Measurements from ENCODE around the gene NPFFR1.

The NPFFR1 gene

GRCh38 chr10:70302292-70302691, 18.5 kb upstream of the NPFFR1 start:
- TF ChIP-seq FOXP2 (optimal IDR thresholded peaks at IDR 0.05; ENCODE audit: borderline replicate concordance, extremely low read depth, extremely low read length, insufficient read depth) (no peak), REST (IDR thresholded peaks at IDR 0.05; ENCODE audit: insufficient read depth in 1 of 2, low read depth in 2 of 2, low read length in 2 of 2) (no peak), SIN3A (IDR thresholded peaks at IDR 0.05; ENCODE audit: borderline replicate concordance, insufficient read depth, low read length) (no peak), POLR2AphosphoS5 (IDR thresholded peaks at IDR 0.05; ENCODE audit: low read depth, low read length) (no peak), TAF1 (IDR thresholded peaks at IDR 0.05; ENCODE audit: borderline replicate concordance, insufficient read depth, low read length) (no peak)

- TF ChIP-seq FOXP2 (optimal IDR thresholded peaks at IDR 0.05; ENCODE audit: borderline replicate concordance, extremely low read depth, extremely low read length, insufficient read depth) (no peak), SIN3A (IDR thresholded peaks at IDR 0.05; ENCODE audit: borderline replicate concordance, insufficient read depth, low read length) (no peak), TAF1 (IDR thresholded peaks at IDR 0.05; ENCODE audit: borderline replicate concordance, insufficient read depth, low read length) (no peak), REST (IDR thresholded peaks at IDR 0.05; ENCODE audit: insufficient read depth in 1 of 2, low read depth in 2 of 2, low read length in 2 of 2) (no peak), POLR2AphosphoS5 (IDR thresholded peaks at IDR 0.05; ENCODE audit: low read depth, low read length) (no peak)
These were observed 17.2 kb upstream of the NPFFR1 start for GRCh38 chr10:70300908-70301597.

- TF ChIP-seq TAF1 (IDR thresholded peaks at IDR 0.05; ENCODE audit: borderline replicate concordance, insufficient read depth, low read length), result no peak
- TF ChIP-seq REST (IDR thresholded peaks at IDR 0.05; ENCODE audit: insufficient read depth in 1 of 2, low read depth in 2 of 2, low read length in 2 of 2), result no peak
- TF ChIP-seq POLR2AphosphoS5 (IDR thresholded peaks at IDR 0.05; ENCODE audit: low read depth, low read length), result no peak
- TF ChIP-seq FOXP2 (optimal IDR thresholded peaks at IDR 0.05; ENCODE audit: borderline replicate concordance, extremely low read depth, extremely low read length, insufficient read depth), result no peak
- TF ChIP-seq SIN3A (IDR thresholded peaks at IDR 0.05; ENCODE audit: borderline replicate concordance, insufficient read depth, low read length), result no peak
These were observed 16.7 kb upstream of the NPFFR1 start for GRCh38 chr10:70300461-70300860.

- TF ChIP-seq POLR2AphosphoS5 (IDR thresholded peaks at IDR 0.05; ENCODE audit: low read depth, low read length) (no peak), TAF1 (IDR thresholded peaks at IDR 0.05; ENCODE audit: borderline replicate concordance, insufficient read depth, low read length) (no peak), REST (IDR thresholded peaks at IDR 0.05; ENCODE audit: insufficient read depth in 1 of 2, low read depth in 2 of 2, low read length in 2 of 2) (no peak), FOXP2 (optimal IDR thresholded peaks at IDR 0.05; ENCODE audit: borderline replicate concordance, extremely low read depth, extremely low read length, insufficient read depth) (no peak), SIN3A (IDR thresholded peaks at IDR 0.05; ENCODE audit: borderline replicate concordance, insufficient read depth, low read length) (no peak)
These were observed 16.1 kb upstream of the NPFFR1 start for GRCh38 chr10:70299876-70300275.
